B cell (primary cell): ENCODE measurements around the gene PPFIA2. TPM values are rescaled to one million over a fixed set of nuclear protein-coding genes. Genes with fewer than 3 reads are reported as not detected.

ENCODE experiments used
- ATAC-seq: fragments of 200-7000 bp; cut with Tn5 transposase; one replicate; pipeline ENCODE4 v1.10.0; 2021; ENCODE audit warnings: low read depth, mild to moderate bottlenecking, moderate number of reproducible peaks, moderate library complexity
- CTCF ChIA-PET: fragments of 350-600 bp; sonication (Branson Sonifier 250); formaldehyde crosslinking; loops from one replicate; lab custom pipeline; 2021; ENCODE audit warnings: antibody characterized with exemption, inconsistent platforms; lab: Charles Lee
- POLR2A ChIA-PET: fragments of 350-600 bp; sonication (Branson Sonifier 250); formaldehyde crosslinking; loops from one replicate; lab custom pipeline; 2021; ENCODE audit warnings: antibody characterized with exemption; lab: Charles Lee
- DNase-seq: peaks from one replicate; pipeline ENCODE4 v3.0.0; 2013
- H2AFZ ChIP-seq: 2 replicates; pipeline ENCODE4 v1.6.1; 2012; ENCODE audit warnings: mild to moderate bottlenecking, low read depth, low read length; ENCODE audit not compliant: insufficient read depth, poor library complexity, severe bottlenecking
- H3K27ac ChIP-seq, 2 donors: 1 replicate in 1 of 2; 2 replicates in 1 of 2; pipeline ENCODE4 v1.5.1; 2012 to 2013; ENCODE audit warnings: low read length in 2 of 2, mild to moderate bottlenecking in 2 of 2, moderate library complexity in 1 of 2
- H3K27me3 ChIP-seq, 4 experiments: fragments of 200-600 bp in 1 of 4; sonication (generic) in 1 of 4; replicated peaks in 1 of 4; 1 replicate in 2 of 4; 2 replicates in 2 of 4; pipeline versions ENCODE4 v1.6.1 to v1.7.0; 2013 to 2016; ENCODE audit warnings: low read length in 3 of 4, mild to moderate bottlenecking in 2 of 4, mixed read lengths in 1 of 4, moderate library complexity in 1 of 4; ENCODE audit not compliant: insufficient read depth in 4 of 4, control insufficient read depth in 3 of 4; ENCODE audit errors: control extremely low read depth in 1 of 4
- H3K36me3 ChIP-seq, 2 experiments: replicated peaks in 1 of 2; 1 replicate in 1 of 2; 2 replicates in 1 of 2; pipeline versions ENCODE4 v1.6.1 to v1.7.1; 2013; ENCODE audit warnings: low read length in 1 of 2; ENCODE audit not compliant: insufficient read depth in 2 of 2, control insufficient read depth in 1 of 2; ENCODE audit errors: control extremely low read depth in 1 of 2, extremely low read depth in 1 of 2
- H3K4me1 ChIP-seq, 2 donors: fragments of 200-600 bp in 1 of 2; sonication (generic) in 1 of 2; 1 replicate in 1 of 2; 2 replicates in 1 of 2; pipeline versions ENCODE4 v1.5.1 to v1.6.1; 2013 to 2017; ENCODE audit warnings: low read length in 2 of 2; ENCODE audit not compliant: control insufficient read depth in 2 of 2, insufficient read depth in 2 of 2
- H3K4me2 ChIP-seq: replicated peaks from 2 replicates; pipeline ENCODE3; 2012; ENCODE audit warnings: mild to moderate bottlenecking, low read depth, low read length; ENCODE audit not compliant: poor library complexity, severe bottlenecking
- H3K4me3 ChIP-seq, 5 experiments: fragments of 200-600 bp in 1 of 5; sonication (generic) in 1 of 5; 1 replicate in 3 of 5; 2 replicates in 2 of 5; pipeline versions ENCODE4 v1.5.1 to v1.7.0; 2011 to 2016; ENCODE audit warnings: low read length in 4 of 5, mild to moderate bottlenecking in 4 of 5, low read depth in 2 of 5, control low read depth in 1 of 5, moderate library complexity in 1 of 5; ENCODE audit not compliant: insufficient read depth in 1 of 5; ENCODE audit errors: control extremely low read depth in 1 of 5, extremely low read depth in 1 of 5
- H3K79me2 ChIP-seq: fragments of 200-600 bp; sonication (generic); one replicate; pipeline ENCODE4 v1.6.0; 2016; ENCODE audit warnings: low read length; ENCODE audit not compliant: control insufficient read depth, insufficient read depth
- H3K9ac ChIP-seq: fragments of 200-600 bp; sonication (generic); 2 replicates; pipeline ENCODE4 v1.6.1; 2017; ENCODE audit warnings: mild to moderate bottlenecking, low read length, moderate library complexity
- H3K9me3 ChIP-seq, 3 donors: one replicate each; pipeline versions ENCODE4 v1.6.1 to v1.7.1; 2013; ENCODE audit warnings: low read length in 2 of 3; ENCODE audit not compliant: control insufficient read depth in 2 of 3, insufficient read depth in 1 of 3; ENCODE audit errors: control extremely low read depth in 1 of 3
- H4K20me1 ChIP-seq: 2 replicates; pipeline ENCODE4 v1.6.0; 2012; ENCODE audit warnings: mild to moderate bottlenecking, low read length; ENCODE audit not compliant: insufficient read depth, control insufficient read depth, poor library complexity, severe bottlenecking
- H3K27ac Mint-ChIP-seq: one replicate; pipeline ENCODE4 v1.8.0; 2021; ENCODE audit warnings: mixed read lengths
- H3K27me3 Mint-ChIP-seq: one replicate; pipeline ENCODE4 v1.8.0; 2021; ENCODE audit warnings: mixed read lengths
- H3K4me1 Mint-ChIP-seq: one replicate; pipeline ENCODE4 v1.8.0; 2021; ENCODE audit warnings: mixed read lengths
- H3K4me3 Mint-ChIP-seq: one replicate; pipeline ENCODE4 v1.8.0; 2021; ENCODE audit warnings: mixed read lengths
- H3K9me3 Mint-ChIP-seq: one replicate; pipeline ENCODE4 v1.8.0; 2022; ENCODE audit warnings: mixed read lengths; ENCODE audit not compliant: insufficient read depth
- CTCF ChIP-seq: fragments of 200-600 bp; IDR thresholded peaks from one replicate; pipeline ENCODE4 v1.8.0; 2022; ENCODE audit warnings: antibody characterized with exemption, mild to moderate bottlenecking
- EZH2 ChIP-seq: IDR thresholded peaks from 2 replicates; pipeline ENCODE4 v1.6.1; 2012; ENCODE audit warnings: borderline replicate concordance, low read depth, mild to moderate bottlenecking, moderate library complexity, low read length; ENCODE audit not compliant: insufficient read depth, poor library complexity, severe bottlenecking
- WGBS: methylation state at CpG from one replicate; pipeline ENCODE4 v1.1.5; 2013; ENCODE audit warnings: missing lambda C conversion rate; ENCODE audit not compliant: insufficient coverage; 5-methylcytosine and 5-hydroxymethylcytosine counted together
- intact Hi-C: fragments of 100-400 bp; cut with micrococcal nuclease; formaldehyde crosslinking; loops from one replicate; pipeline ENCODE4 v1.10.0; 2022
- polyA plus RNA-seq: library from polyadenylated mRNA; depleted of rRNA; stranded (reverse); fragments of >200 nt; gene quantifications from 2 replicates; pipeline ENCODE4 v1.2.3, GENCODE V29; 2012
- total RNA-seq, 2 donors: library from RNA; stranded (reverse); fragments of 120-200 nt in 1 of 2; gene quantifications; 1 replicate in 1 of 2; 2 replicates in 1 of 2; pipeline versions ENCODE4 v1.2.3 to v1.2.4, GENCODE V29; 2013 to 2022

Gene PPFIA2
- total and polyA plus RNA-seq, 2 donors (not counting 1 experiment from before 2014, with no cell fraction given): not detected

- CTCF ChIA-PET: no interaction called here
These were observed 20.1 kb upstream of the PPFIA2 start for GRCh38 chr12:81779216-81779615.

GRCh38 chr12:81778719-81779118 is 19.6 kb upstream of the PPFIA2 start:
- Histone ChIP-seq H2AFZ (no peak overlapping the region), H3K4me2 (no peak overlapping the region), H3K79me2 (no peaks in the 10 kb centered on the region), H3K9me3 (no peaks in the 10 kb centered on the region), H3K27ac (no peak overlapping the region), H3K36me3 (no peaks in the 10 kb centered on the region), H3K4me1 (no peaks in the 10 kb centered on the region), H3K27me3 (no peaks in the 10 kb centered on the region), H3K9ac (no peak overlapping the region), H3K4me3 (no peak overlapping the region), H4K20me1 (no peaks in the 10 kb centered on the region)
- no peaks in the 10 kb centered on the region for H3K27me3 Mint-ChIP-seq
- H3K27ac Mint-ChIP-seq: no peak overlapping the region
- H3K9me3 Mint-ChIP-seq: peaks cover 2% of the 10 kb centered on the region
- no peaks in the 10 kb centered on the region for H3K4me1 Mint-ChIP-seq
- ChIA-PET CTCF (no interaction called here), POLR2A (no interaction called here)
- TF ChIP-seq EZH2: no peak
- TF ChIP-seq CTCF: no peak
- H3K4me3 Mint-ChIP-seq: no peak overlapping the region
- no peak for DNase-seq
- ATAC-seq: no peak
- intact Hi-C loops: no loop called here
- WGBS: no CpG with 5 or more reads among the region's 2 CpGs

More at GRCh38 chr12:81779216-81779615, 20.1 kb upstream of the PPFIA2 start:
- H3K9me3 Mint-ChIP-seq: no peaks in the 10 kb centered on the region
- H3K4me3 Mint-ChIP-seq: no peak overlapping the region
- POLR2A ChIA-PET: no interaction called here
- Histone ChIP-seq H3K36me3 (no peaks in the 10 kb centered on the region), H3K27me3 (no peaks in the 10 kb centered on the region), H3K4me1 (no peaks in the 10 kb centered on the region), H2AFZ (no peak overlapping the region), H3K27ac (no peak overlapping the region), H3K4me3 (no peak overlapping the region), H3K79me2 (no peaks in the 10 kb centered on the region), H3K9me3 (no peaks in the 10 kb centered on the region), H3K4me2 (no peak overlapping the region), H3K9ac (no peak overlapping the region), H4K20me1 (no peaks in the 10 kb centered on the region)
- H3K27me3 Mint-ChIP-seq: no peaks in the 10 kb centered on the region
- H3K27ac Mint-ChIP-seq: no peak overlapping the region
- DNase-seq (no peak), ATAC-seq (no peak)
- intact Hi-C loops: no loop called here
- TF ChIP-seq EZH2 (no peak), CTCF (no peak)
- no peaks in the 10 kb centered on the region for H3K4me1 Mint-ChIP-seq
